ENCODE data around the gene PCDH9. TPM values are rescaled to one million over a fixed set of nuclear protein-coding genes. Genes with fewer than 3 reads are reported as not detected.
"Not testable (repeated sequence)": the region's sequence is repeated elsewhere in the genome, so short reads cannot be mapped to it uniquely, and the experiment has no call there.

Gene PCDH9
- total RNA-seq, 6 donors from 2014 or later, result 3.1 to 19.4 (median 7.8) TPM

DNA sequence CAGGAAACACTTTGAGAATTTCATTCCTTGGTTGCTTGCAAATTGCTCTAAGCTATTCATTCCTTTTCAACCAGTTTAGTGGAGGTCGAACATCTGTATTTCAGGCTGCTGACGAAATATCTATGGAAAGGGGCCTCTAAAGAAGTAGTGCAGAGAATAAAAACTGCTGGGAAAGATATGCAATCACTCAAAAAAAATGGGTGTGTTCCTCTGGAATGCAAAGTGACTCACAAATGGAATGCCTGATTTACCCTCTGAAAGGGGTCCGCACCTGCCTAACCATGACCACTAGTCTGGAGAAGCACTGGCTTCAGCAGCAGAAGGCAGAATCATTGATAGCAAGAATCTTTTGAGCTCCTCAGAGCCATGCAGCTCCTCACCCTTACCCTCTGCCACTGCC lies 129.4 kb downstream of the PCDH9 start:
- Histone ChIP-seq H3K27ac (no peak overlapping the region), H3K27me3 (no peaks in the 10 kb centered on the region), H3K4me3 (no peak overlapping the region), H3K36me3 (no peaks in the 10 kb centered on the region), H3K9me3 (no peaks in the 10 kb centered on the region), H3K4me1 (no peaks in the 10 kb centered on the region)
- 81 to 82% methylated on average over 3 of the region's 3 CpGs for WGBS, 2 donors
- TF ChIP-seq POLR2A (IDR thresholded peaks at IDR 0.05) (no peak), POLR2AphosphoS5 (IDR thresholded peaks at IDR 0.05) (no peak), EP300 (IDR thresholded peaks at IDR 0.05) (no peak)
- TF ChIP-seq, protein P1, sequence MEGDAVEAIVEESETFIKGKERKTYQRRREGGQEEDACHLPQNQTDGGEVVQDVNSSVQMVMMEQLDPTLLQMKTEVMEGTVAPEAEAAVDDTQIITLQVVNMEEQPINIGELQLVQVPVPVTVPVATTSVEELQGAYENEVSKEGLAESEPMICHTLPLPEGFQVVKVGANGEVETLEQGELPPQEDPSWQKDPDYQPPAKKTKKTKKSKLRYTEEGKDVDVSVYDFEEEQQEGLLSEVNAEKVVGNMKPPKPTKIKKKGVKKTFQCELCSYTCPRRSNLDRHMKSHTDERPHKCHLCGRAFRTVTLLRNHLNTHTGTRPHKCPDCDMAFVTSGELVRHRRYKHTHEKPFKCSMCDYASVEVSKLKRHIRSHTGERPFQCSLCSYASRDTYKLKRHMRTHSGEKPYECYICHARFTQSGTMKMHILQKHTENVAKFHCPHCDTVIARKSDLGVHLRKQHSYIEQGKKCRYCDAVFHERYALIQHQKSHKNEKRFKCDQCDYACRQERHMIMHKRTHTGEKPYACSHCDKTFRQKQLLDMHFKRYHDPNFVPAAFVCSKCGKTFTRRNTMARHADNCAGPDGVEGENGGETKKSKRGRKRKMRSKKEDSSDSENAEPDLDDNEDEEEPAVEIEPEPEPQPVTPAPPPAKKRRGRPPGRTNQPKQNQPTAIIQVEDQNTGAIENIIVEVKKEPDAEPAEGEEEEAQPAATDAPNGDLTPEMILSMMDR (IDR thresholded peaks at IDR 0.05), result no peak
- no peak for ATAC-seq (ENCODE audit: low FRiP score in 2 of 2)
- DNase-seq, result no peak

DNA sequence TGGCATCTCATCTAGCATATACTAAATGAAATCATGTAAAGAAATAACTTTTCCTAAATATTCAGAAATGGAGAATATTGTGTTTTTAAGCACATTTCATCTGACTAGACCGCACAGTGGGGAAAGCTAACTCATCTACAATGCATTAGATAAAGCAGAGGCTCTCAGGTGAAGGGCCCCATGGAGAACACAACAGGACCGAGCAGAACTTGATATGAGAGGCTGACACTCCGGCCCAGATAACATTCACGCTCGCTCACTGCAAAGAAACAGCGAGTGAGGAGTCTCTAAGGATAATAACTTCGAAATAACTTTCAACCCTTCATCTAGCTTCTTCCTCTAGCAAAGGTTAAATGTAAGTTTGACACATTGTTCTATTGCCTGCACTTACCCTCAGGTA lies 130.6 kb downstream of the PCDH9 start:
- 94 to 95% methylated on average over 7 of the region's 7 CpGs for WGBS, 2 donors
- Histone ChIP-seq H3K4me1 (no peaks in the 10 kb centered on the region), H3K4me3 (no peak overlapping the region), H3K36me3 (no peaks in the 10 kb centered on the region), H3K27me3 (no peaks in the 10 kb centered on the region), H3K27ac (no peak overlapping the region), H3K9me3 (no peaks in the 10 kb centered on the region)
- no peak for TF ChIP-seq POLR2AphosphoS5 (IDR thresholded peaks at IDR 0.05)
- TF ChIP-seq EP300 (IDR thresholded peaks at IDR 0.05), result no peak
- no peak for TF ChIP-seq POLR2A (IDR thresholded peaks at IDR 0.05)
- TF ChIP-seq, protein P1 (IDR thresholded peaks at IDR 0.05), result no peak
- DNase-seq, result no peak
- no peak for ATAC-seq (ENCODE audit: low FRiP score in 2 of 2)

DNA sequence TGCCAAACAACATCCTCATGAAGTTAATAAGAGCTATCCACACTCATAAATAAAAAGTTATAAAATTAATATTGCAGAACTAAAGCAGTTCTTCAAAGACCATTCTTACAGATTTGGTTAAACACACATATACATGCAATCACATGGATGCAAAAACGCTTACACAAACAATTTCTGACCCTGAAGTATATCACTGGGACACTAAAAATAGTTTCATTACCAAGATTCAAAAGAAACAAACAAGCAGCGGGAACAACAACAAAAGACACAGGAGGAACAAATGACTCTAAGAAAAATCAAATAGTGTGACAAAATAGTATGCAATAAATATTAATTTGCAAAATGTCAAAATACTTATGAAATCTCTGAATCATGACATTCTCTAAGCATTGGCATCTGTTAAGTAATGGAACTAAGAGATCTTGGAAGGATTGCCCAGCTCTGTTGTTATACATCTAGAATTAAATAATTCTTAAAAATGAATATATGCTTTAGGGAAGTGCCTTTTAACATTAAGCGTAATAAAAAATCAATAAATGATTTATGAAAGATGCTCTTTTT lies 132.2 kb downstream of the PCDH9 start:
- H3K27me3 ChIP-seq, result no peaks in the 10 kb centered on the region
- H3K4me3 ChIP-seq, result no peak overlapping the region
- no peaks in the 10 kb centered on the region for H3K9me3 ChIP-seq
- no peaks in the 10 kb centered on the region for H3K4me1 ChIP-seq
- no peaks in the 10 kb centered on the region for H3K36me3 ChIP-seq
- H3K27ac ChIP-seq, result no peak overlapping the region
- TF ChIP-seq, protein P1 (IDR thresholded peaks at IDR 0.05), result no peak
- TF ChIP-seq POLR2AphosphoS5 (IDR thresholded peaks at IDR 0.05), result no peak
- TF ChIP-seq POLR2A (IDR thresholded peaks at IDR 0.05), result no peak
- TF ChIP-seq EP300 (IDR thresholded peaks at IDR 0.05), result no peak
- no peak for ATAC-seq (ENCODE audit: low FRiP score in 2 of 2)
- WGBS, 2 donors, result 89 to 95% methylated on average over 3 of the region's 3 CpGs
- no peak for DNase-seq

DNA sequence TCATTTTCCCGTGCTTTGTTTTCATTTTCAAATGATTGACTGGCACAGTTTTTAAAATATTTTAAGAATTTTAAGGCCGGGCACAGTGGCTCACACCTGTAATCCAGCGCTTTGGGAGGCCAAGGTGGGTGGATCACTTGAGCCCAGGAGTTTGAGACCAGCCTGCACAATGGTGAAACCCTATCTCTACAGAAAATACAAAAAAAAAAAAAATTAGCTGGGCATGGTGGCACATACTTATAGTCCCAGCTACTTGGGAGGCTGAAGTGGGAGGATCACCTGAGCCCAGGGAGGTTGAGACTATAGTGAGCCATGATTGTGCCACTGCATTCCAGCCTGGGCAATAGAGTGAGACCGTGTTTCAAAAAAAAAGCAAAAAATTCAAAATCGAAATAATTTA lies 133.2 kb downstream of the PCDH9 start:
- H3K4me3 ChIP-seq; H3K4me1 ChIP-seq; H3K27ac ChIP-seq; H3K27me3 ChIP-seq; H3K9me3 ChIP-seq; H3K36me3 ChIP-seq; DNase-seq; ATAC-seq (ENCODE audit: low FRiP score in 2 of 2): not testable (repeated sequence)
- 90 to 92% methylated on average over 5 of the region's 5 CpGs for WGBS, 2 donors

DNA sequence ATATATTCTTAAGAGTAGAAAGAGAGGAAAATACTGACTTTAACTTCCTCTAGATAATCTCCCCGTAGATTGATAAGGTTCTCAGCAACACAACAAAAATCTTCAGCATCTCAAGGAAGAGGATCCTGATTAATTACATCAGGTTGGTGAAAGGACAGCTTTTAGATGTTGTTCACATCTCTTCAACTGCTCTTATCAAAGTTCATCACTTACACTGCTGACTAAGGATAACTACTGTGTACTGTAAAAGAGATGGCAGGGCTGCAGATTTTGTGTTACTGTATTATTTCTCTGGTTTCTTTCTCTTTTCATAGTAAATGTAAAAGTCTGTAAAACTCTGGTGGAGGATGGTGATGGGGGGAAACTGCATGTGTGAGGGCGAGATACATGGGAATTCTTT lies 133.7 kb downstream of the PCDH9 start:
- Histone ChIP-seq H3K4me1 (no peaks in the 10 kb centered on the region), H3K36me3 (no peaks in the 10 kb centered on the region), H3K27ac (no peak overlapping the region), H3K4me3 (no peak overlapping the region), H3K27me3 (no peaks in the 10 kb centered on the region), H3K9me3 (no peaks in the 10 kb centered on the region)
- DNase-seq, result no peak
- no peak for TF ChIP-seq POLR2A (IDR thresholded peaks at IDR 0.05)
- TF ChIP-seq, protein P1 (IDR thresholded peaks at IDR 0.05), result no peak
- no peak for ATAC-seq (ENCODE audit: low FRiP score in 2 of 2)
- WGBS, 2 donors, result 90 to 94% methylated on average over 2 of the region's 2 CpGs

Data from upper lobe of left lung (tissue), 6 donors.